HFFc6 (cell line): Measurements from ENCODE around the gene CRABP2. TPM values are rescaled to one million over a fixed set of nuclear protein-coding genes. Genes with fewer than 3 reads are reported as not detected.

Experiments used
- DNase-seq: peaks from one replicate; pipeline ENCODE4 v3.0.0-alpha.2; 2018
- H3K27ac Mint-ChIP-seq: 2 replicates; pipeline ENCODE4 v1.8.0; 2020; ENCODE audit warnings: mild to moderate bottlenecking, mixed read lengths
- H3K27me3 Mint-ChIP-seq: 2 replicates; pipeline ENCODE4 v1.8.0; 2021; ENCODE audit warnings: mild to moderate bottlenecking, moderate library complexity, mixed read lengths; ENCODE audit not compliant: insufficient read depth
- H3K36me3 Mint-ChIP-seq: 2 replicates; pipeline ENCODE4 v1.8.0; 2021; ENCODE audit warnings: low read depth, mixed read lengths
- H3K4me1 Mint-ChIP-seq: 2 replicates; pipeline ENCODE4 v1.8.0; 2020; ENCODE audit warnings: low read depth, mixed read lengths
- H3K4me3 Mint-ChIP-seq: 2 replicates; pipeline ENCODE4 v1.8.0; 2020; ENCODE audit warnings: mild to moderate bottlenecking, moderate library complexity, mixed read lengths
- H3K9me3 Mint-ChIP-seq: 2 replicates; pipeline ENCODE4 v1.8.0; 2020; ENCODE audit warnings: mild to moderate bottlenecking, mixed read lengths
- CTCF ChIP-seq: fragments of 200-600 bp; sonication (generic); IDR thresholded peaks from 2 replicates; pipeline ENCODE4 v1.5.0; 2021; ENCODE audit warnings: antibody characterized with exemption, mild to moderate bottlenecking
- total RNA-seq, 6 experiments: library from RNA; stranded (reverse); fragmentation: NEBNext Ultra II Directional; extraction: Animal tissue kit (Norgen Biotek cat#: 25700); gene quantifications; 2 replicates in 1 of 6; 3 replicates in 5 of 6; pipeline ENCODE4 v1.2.3, GENCODE V29; 2021

CRABP2 gene
- total RNA-seq, 6 experiments from 2014 or later = 55.9 to 70.4 (median 59.2) TPM

- H3K36me3 Mint-ChIP-seq = peaks cover 23% of the 10 kb centered on the region
- no peaks in the 10 kb centered on the region; the same call in 1 of the 2 replicates for H3K27me3 Mint-ChIP-seq
These were observed 16.2 kb upstream of the CRABP2 start for GRCh38 chr1:156721535-156721934.

GRCh38 chr1:156721131-156721530, 15.7 kb upstream of the CRABP2 start:
- no peak for DNase-seq
- no peak for TF ChIP-seq CTCF
- no peak overlapping the region for H3K27ac Mint-ChIP-seq
- H3K4me1 Mint-ChIP-seq = peaks cover 12% of the 10 kb centered on the region
- H3K4me3 Mint-ChIP-seq = no peak overlapping the region
- H3K27me3 Mint-ChIP-seq = no peaks in the 10 kb centered on the region; the same call in 1 of the 2 replicates
- H3K9me3 Mint-ChIP-seq = no peaks in the 10 kb centered on the region
- peaks cover 23% of the 10 kb centered on the region for H3K36me3 Mint-ChIP-seq

More at GRCh38 chr1:156721535-156721934, 16.2 kb upstream of the CRABP2 start:
- no peak for TF ChIP-seq CTCF
- no peak for DNase-seq
- H3K27ac Mint-ChIP-seq = no peak overlapping the region
- H3K9me3 Mint-ChIP-seq = no peaks in the 10 kb centered on the region
- peaks cover 12% of the 10 kb centered on the region for H3K4me1 Mint-ChIP-seq
- H3K4me3 Mint-ChIP-seq = no peak overlapping the region

GRCh38 chr1:156717351-156717750, 12.0 kb upstream of the CRABP2 start:
- Mint-ChIP-seq H3K27ac (no peak overlapping the region), H3K4me3 (no peak overlapping the region), H3K27me3 (no peaks in the 10 kb centered on the region; the same call in 1 of the 2 replicates), H3K36me3 (peaks cover 12% of the 10 kb centered on the region), H3K9me3 (no peaks in the 10 kb centered on the region), H3K4me1 (peaks cover 26% of the 10 kb centered on the region)
- TF ChIP-seq CTCF = no peak
- DNase-seq = no peak

GRCh38 chr1:156714830-156715229, 9.4 kb upstream of the CRABP2 start:
- H3K27ac Mint-ChIP-seq = no peak overlapping the region
- H3K9me3 Mint-ChIP-seq = no peaks in the 10 kb centered on the region
- TF ChIP-seq CTCF = no peak
- DNase-seq = no peak
- no peaks in the 10 kb centered on the region; the same call in 1 of the 2 replicates for H3K27me3 Mint-ChIP-seq
- H3K4me3 Mint-ChIP-seq = no peak overlapping the region
- peaks cover 51% of the 10 kb centered on the region for H3K4me1 Mint-ChIP-seq
- H3K36me3 Mint-ChIP-seq = peaks cover 12% of the 10 kb centered on the region

GRCh38 chr1:156712626-156713025, 7.2 kb upstream of the CRABP2 start:
- peaks cover 12% of the 10 kb centered on the region for H3K36me3 Mint-ChIP-seq
- H3K27ac Mint-ChIP-seq = peak overlapping the region; percentile 18; the same call in 1 of the 2 replicates
- H3K27me3 Mint-ChIP-seq = no peaks in the 10 kb centered on the region; the same call in 1 of the 2 replicates
- no peaks in the 10 kb centered on the region for H3K9me3 Mint-ChIP-seq
- no peak for TF ChIP-seq CTCF
- no peak overlapping the region for H3K4me3 Mint-ChIP-seq
- peaks cover 73% of the 10 kb centered on the region for H3K4me1 Mint-ChIP-seq
- no peak for DNase-seq
